GM12878 (cell line): ENCODE data around the gene KDM6B.

Source experiments
- CEBPB ChIP-seq, 2 experiments: fragments of 150-350 bp in 1 of 2; IDR thresholded peaks; 2 replicates each; pipeline ENCODE4 v1.6.1; 2012 to 2014; ENCODE audit warnings: low read depth in 2 of 2, low read length in 2 of 2, borderline replicate concordance in 1 of 2, inconsistent platforms in 1 of 2
- CTCF ChIP-seq, 3 experiments: IDR thresholded peaks in 2 of 3; conservative IDR thresholded peaks in 1 of 3; 2 replicates each; pipeline ENCODE4 v1.5.1; 2011; ENCODE audit warnings: low read depth in 3 of 3, low read length in 3 of 3, mild to moderate bottlenecking in 3 of 3, control low read depth in 2 of 3, moderate library complexity in 2 of 3, inconsistent platforms in 1 of 3, mixed read lengths in 1 of 3; ENCODE audit not compliant: control insufficient read depth in 2 of 3, insufficient read depth in 1 of 3; ENCODE audit errors: extremely low read depth in 1 of 3
- EGR1 ChIP-seq, 2 experiments: IDR thresholded peaks; 1 replicate in 1 of 2; 2 replicates in 1 of 2; pipeline ENCODE4 v1.6.1; 2011 to 2012; ENCODE audit warnings: low read depth in 2 of 2, low read length in 2 of 2, borderline replicate concordance in 1 of 2, mild to moderate bottlenecking in 1 of 2, moderate library complexity in 1 of 2
- JUND ChIP-seq: IDR thresholded peaks from 2 replicates; pipeline ENCODE4 v1.6.1; 2012; ENCODE audit warnings: low read depth, mild to moderate bottlenecking, low read length, improper control_type of control experiment, moderate library complexity
- LARP7 ChIP-seq: fragments of 450-650 bp; IDR thresholded peaks from 2 replicates; pipeline ENCODE4 v1.6.1; 2017; ENCODE audit warnings: mild to moderate bottlenecking
- NFYB ChIP-seq: IDR thresholded peaks from 2 replicates; pipeline ENCODE4 v1.6.1; 2011; ENCODE audit warnings: low read depth, mild to moderate bottlenecking, low read length, improper control_type of control experiment, moderate library complexity; ENCODE audit not compliant: insufficient read depth
- POLR2A ChIP-seq: IDR thresholded peaks from 2 replicates; pipeline ENCODE4 v1.6.1; 2011; ENCODE audit warnings: low read depth, mild to moderate bottlenecking, low read length
- RBBP5 ChIP-seq: fragments of 200-600 bp; sonication (generic); conservative IDR thresholded peaks from 2 replicates; pipeline ENCODE4 v1.6.1; 2016
- REST ChIP-seq: IDR thresholded peaks from 2 replicates; pipeline ENCODE4 v1.6.1; 2012; ENCODE audit warnings: mild to moderate bottlenecking, low read depth, low read length
- USF1 ChIP-seq: IDR thresholded peaks from 2 replicates; pipeline ENCODE4 v1.6.1; 2011; ENCODE audit warnings: borderline replicate concordance, low read depth, mild to moderate bottlenecking, moderate library complexity, mixed read lengths, low read length; ENCODE audit not compliant: insufficient read depth; ENCODE audit errors: extremely low read length
- ZBTB33 ChIP-seq: fragments of 450-650 bp; IDR thresholded peaks from 2 replicates; pipeline ENCODE4 v1.6.1; 2017; ENCODE audit warnings: mild to moderate bottlenecking

GRCh38 chr17:7843536-7844291 is 9.7 kb downstream of the KDM6B start:
- TF ChIP-seq CTCF (IDR thresholded peaks at IDR 0.05 in 2 of 3, conservative IDR thresholded peaks at IDR 0.05 in 1 of 3; ENCODE audit: control insufficient read depth in 2 of 3, extremely low read depth in 1 of 3, insufficient read depth in 1 of 3, low read depth in 3 of 3, low read length in 3 of 3) (no peak), LARP7 (no peak), CEBPB (IDR thresholded peaks at IDR 0.05; ENCODE audit: borderline replicate concordance in 1 of 2, low read depth in 2 of 2, low read length in 2 of 2) (no peak), POLR2A (peak; percentile 65), USF1 (peak; percentile 87), JUND (peak; percentile 18; the same call in 1 of the 2 replicates), RBBP5 (no peak), ZBTB33 (no peak), NFYB (no peak), REST (no peak), EGR1 (IDR thresholded peaks at IDR 0.05; ENCODE audit: borderline replicate concordance in 1 of 2, low read depth in 2 of 2, low read length in 2 of 2) (peak in 1 of 2 experiments; percentile 84; a peak in 2 of 3 replicates)
